HG02884 (cell line): ENCODE measurements around the gene RINL.

Source experiments
- ATAC-seq: cut with Tn5 transposase; IDR thresholded peaks from one replicate; pipeline ENCODE4 v1.9.1; 2021; ENCODE audit warnings: mild to moderate bottlenecking, moderate library complexity; ENCODE audit not compliant: unreplicated experiment

RINL gene

DNA sequence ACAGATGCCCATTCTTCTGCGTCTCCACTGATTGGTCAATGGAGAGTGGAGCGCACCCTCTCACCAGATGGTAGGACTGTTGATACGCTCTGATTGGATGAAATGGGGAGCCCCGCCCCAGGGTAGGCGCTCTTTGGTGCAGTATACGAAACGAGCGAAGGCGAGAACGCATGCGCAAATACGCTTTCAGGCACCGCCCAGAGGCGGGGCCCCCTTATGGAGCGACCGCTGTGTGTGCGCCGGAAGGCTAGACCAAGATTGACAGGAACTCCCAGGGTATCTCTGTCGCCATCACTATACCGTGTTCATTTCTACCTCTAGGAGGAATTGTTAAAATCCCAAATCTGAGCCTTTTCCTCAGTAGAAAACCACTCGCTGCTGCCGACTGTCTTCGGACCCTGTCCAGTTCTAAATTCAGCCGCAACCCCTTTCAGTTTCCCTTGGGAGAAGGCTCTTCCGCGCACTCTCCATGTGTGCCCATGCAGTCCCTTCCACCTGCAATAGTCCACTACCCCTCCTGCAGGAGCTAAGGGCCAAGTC, 27.6 kb downstream of the RINL start:
- ATAC-seq, result peak; percentile 61

DNA sequence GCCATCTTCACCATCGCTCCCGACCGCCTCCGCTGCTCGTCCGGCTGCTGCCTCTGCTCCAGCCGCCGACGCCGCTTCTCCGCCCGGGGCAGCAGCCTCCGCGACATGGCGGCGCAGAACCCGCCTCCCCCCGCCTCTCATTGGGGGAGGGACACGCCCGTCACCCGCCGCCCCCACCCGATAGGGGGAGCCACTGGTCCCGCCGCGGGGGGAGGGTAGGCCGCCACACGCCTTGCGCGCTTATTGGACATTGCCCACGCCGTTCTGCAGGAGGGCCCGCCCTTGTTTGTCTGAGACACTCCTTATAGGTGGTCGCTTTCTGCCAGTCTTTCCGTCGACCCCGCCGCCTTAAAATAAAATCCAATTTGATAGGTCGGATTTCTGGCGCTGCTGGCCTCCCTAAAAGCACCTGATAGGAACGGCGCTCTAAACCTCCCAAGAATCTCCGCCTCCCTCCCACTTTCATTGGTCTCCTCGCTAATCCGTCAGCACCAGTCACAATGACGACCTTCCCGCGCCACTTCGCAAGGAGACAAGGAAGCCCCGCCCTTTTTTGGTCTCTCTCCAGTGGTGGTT, 28.1 kb downstream of the RINL start, which contains the start of gene HNRNPL:
HNRNPL (minus strand) TSS at position 127 of the 576 bp plus-strand sequence; CDS start at position 107, 20 bp downstream.
- ATAC-seq, result peak; percentile 49

DNA sequence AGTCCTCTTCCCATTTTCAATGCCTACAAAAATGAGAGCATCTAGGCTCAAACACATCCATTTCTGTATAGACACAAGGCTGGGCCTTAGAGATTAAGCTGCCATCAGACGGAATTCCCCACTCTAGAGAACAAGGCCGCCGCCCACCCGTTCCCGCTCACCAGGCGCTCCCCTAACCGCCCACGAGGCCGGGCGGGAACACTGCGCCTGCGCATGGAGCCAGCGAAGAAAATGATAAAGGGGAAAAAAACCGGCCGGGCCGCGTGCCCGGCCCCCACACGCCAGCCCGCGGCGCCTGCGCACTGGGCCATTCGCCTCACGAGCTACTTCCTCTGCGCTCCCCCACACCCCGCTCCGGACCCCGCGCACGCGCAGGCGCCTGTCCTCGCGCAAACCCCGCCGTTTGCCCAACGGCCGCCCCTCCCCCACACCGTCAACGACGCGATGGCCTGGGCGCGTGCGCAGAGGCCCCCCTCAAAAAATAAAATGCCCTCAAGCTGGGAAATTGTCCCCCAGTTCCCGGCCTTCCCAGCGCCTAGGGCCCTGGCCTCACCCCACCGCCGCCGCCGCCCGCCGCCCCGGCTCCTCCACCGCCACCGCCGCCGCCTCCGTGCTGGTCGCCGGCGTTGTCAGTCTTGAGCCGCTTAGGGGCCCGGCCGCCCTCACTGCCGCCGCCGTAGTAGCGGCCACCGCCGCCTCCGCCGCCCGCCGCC, 28.8 kb downstream of the RINL start:
- ATAC-seq, result peak; percentile 19

DNA sequence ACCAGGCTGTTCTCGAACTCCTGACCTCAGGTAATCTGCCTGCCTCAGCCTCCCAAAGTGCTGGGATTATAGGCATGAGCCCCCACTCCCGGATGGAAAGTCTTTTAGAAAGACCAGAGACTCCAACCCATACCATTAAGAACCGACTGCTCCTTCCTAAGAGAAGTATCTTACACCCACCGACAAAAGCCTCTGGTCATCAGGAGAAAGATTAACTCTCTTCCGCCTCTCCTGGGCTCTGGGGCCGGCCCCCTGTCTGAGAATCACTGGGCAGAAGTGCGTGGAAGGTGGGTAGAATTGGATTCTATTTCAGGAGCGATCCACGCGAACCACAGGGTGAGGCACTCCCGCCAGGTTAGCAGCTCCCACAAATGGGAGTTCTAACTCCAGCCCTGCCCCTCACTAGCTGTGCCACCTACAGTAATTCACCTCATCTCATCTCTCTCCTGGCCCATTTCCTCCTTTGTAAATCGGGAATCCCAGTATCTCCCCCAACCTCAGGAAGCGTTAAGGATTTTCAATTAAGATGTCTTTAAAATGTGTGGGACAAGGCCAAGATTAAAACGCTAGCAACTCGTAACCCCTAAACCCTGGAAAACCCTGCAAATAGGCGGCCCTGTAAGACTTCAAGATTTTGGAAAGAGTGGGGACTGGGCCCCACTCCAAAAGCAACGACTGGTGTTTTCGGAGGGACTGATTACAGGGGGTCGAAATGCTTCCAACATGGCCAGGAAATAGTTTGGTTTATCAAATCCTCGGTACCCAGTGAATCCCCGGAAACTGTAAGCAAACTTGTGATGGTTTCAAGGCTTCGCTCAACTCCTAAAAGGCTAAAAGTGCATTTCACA, 29.6 kb downstream of the RINL start:
- ATAC-seq, result no peak

DNA sequence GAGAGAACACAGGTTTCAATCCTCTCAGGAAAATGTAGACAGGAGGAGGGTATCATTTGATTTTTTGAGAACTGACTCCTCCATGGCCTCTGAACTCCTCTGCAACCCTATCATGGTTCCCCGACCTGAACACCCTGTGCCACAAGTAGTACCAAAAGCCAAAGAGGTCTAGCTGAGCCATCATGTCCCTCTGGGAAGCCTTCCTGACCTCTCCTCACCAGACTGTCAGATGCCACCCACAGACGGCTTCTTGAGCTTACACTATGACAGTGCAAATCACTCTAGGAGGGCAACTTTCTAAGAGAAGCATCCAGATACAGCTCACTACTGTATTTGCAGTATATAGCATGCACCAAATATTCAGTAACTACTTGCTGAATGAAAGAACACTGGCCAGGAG, 32.0 kb downstream of the RINL start:
- ATAC-seq, result no peak

DNA sequence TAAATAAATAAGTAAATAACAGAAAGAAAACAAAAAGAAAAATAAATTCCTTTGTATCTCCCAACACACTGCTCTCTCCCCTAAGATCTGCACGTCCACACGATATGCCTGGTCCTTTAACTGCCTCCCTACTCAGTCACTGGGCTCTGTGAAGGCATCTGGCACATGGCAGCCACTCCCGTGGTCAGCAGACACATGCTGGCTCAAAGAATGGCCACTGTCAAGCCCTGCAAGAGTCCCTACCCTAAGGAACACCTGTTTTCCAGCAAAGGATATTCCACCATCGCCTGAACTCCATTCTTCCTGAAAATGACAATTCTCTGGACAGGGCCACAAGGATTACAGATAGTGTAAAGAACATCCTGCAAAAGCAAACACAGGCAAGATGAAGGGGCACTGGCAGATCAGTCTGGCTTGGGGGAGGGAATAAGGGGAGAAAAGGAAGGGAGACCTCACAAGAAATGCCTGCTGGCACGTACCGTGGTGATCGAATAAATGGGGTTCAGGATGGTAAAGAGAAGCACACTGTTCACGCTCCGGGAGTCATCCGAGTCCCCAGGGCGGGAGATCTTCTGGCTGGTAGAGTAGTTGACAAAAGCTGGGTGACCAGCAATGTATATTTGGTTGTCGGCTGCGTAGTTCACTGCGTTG, 32.6 kb downstream of the RINL start:
- ATAC-seq, result no peak

DNA sequence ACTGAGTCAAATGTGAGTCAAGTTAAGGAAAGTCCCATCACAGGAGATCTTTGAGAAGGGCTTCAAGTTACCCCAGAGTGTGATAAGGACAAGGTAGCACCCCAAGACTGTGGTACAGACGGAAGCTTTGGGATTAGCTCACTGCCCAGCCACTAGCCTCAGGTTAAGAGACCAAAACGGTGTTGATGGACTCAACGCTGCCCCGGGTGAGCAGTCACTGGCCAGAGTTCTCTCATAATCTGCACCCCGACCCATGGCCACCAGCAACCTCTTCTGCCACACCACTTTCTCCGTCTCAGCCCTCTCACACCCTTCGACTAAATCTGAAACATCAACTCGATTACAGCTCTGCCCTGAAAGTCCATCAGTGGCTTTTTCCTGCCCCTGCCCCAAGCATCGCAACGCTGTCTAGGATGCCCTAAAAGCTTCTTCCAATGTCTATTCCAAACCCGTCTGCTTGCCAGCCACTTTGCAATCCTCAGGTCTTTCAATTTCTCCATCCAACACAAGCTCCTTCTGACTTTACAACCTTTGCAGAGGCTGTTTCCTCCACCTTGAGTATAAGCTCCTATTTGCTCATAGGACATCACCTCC, 33.9 kb downstream of the RINL start:
- ATAC-seq, result no peak

DNA sequence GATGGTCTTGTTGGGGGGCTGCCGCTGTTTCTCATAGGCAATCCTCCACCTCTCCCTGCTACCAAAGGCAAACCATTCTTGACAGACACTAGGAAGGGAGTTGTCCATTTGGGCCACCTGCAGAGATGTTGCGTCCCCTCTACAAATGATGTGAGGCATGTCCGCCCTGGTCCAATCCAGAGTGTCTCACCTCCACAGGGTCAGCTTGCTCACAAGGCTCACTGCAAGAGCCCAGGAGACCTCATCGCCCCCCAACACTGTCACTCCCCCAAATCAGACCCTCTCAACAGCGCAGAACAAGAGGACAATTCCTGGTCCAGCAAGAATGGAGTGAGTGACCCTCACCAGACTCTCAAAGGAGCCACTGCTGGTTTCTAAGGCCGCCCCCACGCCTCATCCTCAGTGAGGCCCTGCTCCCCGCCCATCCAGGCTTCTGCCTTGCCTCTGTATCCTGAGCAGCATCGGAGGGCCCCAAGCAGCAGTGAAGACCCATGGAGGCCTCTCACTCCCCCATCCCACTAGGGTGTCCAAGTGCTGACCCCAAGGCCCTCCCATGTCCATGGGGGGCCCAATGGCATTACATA, 34.8 kb downstream of the RINL start:
- ATAC-seq, result no peak

DNA sequence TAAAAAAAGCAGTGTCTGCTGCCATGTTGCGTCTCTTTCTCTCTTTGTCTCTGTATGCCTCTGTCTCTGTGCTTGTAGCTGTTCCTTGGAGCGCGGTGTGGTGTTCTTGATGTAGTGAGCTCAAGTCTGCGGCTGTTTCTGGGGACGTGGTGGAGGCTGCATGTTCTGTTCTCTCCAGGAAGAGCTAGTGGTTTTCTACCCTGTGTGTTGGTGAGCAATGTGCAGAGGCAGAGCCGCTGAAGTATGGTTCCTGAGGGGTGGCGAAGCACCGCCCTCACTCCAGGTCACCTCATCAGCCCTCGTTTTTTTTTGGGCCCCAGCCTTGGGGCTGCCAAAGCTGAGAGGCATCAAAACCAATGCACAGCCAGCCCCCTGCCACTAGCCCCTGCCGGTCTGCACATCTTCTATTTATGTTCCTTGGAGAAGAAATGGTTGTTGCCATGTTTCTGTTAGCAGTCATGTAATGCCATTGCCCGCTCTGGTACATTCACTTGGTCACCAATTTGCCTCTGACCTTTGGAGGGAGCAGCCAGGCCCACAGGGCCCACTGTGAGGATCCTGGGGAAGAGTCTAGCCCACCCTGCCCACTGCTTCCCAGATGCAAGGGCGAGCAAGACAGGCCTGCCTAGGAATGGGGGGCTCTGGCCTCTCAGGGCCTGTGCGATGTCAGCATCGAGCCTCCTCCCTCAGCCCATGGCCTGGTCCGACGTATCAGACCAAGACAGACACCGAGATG, 35.5 kb downstream of the RINL start:
- no peak for ATAC-seq

DNA sequence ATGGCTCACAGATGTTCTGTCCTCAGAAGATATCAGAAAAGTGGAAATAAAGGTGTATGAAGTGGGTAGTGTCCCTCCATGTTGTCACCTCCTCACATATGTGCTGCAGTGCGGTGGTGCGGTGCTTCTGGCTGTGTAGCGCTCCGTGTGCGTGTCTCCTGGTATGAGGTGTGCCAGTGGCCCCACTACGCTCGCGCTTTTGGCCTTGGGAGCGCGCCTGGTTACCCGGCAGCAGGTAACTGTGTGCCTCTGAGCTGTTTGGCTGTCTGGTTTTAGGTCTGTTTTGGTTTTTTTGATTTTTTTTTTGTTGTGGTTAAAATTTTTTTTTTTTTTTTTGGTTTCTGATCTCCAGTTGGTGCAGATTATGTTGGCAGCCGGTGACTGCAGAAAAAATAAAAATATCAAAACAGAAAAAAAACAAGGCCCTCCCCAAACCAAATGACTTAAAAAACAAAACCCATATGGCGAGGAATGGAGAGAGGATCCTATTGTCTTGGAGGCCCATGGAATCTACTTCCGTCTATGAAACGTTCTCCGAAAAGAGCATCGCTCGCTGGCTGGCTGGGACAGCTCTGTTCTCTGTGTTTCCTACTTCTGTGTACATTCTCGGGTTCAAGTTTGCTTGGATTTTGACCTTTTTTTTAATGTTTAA, 36.2 kb downstream of the RINL start:
- ATAC-seq, result no peak

DNA sequence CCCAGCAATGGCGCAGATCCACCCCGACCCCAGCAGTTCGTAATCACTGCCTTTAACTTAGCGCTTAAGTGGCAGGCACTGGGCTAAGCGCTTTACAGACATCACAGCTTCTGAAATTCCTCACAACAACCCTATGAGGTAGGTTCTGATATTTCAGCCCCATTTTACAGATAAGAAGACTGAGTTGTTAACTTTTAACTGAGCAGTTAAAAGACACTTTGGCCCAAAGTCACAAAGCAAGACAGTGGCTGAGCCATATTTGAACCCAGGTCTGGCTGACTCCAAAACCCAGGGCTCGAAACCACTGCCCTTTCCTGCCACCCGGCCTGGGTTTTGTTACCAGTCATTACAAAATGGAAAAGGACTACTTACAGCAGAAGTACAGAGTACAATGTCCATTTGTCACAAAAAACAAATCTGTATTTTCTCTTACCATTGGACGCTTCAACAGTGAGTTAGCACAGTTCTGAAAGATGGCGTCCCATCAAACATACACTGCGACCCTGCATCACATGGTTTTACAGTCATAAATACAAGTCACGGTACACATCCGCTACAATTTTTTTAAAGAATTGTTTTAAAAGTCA, 36.8 kb downstream of the RINL start:
- ATAC-seq, result no peak

DNA sequence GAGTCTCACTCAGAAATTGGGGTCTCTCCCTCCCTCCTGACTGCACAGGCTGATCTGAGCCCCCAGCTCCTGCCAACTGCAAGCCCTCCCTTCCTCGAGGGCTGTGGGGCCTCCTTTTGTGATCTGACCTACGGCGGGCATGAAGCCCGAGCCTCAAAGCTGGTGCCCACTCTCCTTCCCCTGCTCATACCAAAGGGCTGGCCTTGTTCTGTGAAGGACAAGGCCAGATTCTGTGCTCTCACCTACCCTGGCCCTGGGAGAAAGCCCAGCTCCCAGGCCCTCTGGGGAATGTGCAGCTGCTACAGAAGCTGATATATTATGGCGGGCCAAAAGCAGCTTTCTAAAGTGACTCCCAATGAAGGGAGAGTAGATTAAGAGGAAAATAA, 37.5 kb downstream of the RINL start:
- no peak for ATAC-seq

DNA sequence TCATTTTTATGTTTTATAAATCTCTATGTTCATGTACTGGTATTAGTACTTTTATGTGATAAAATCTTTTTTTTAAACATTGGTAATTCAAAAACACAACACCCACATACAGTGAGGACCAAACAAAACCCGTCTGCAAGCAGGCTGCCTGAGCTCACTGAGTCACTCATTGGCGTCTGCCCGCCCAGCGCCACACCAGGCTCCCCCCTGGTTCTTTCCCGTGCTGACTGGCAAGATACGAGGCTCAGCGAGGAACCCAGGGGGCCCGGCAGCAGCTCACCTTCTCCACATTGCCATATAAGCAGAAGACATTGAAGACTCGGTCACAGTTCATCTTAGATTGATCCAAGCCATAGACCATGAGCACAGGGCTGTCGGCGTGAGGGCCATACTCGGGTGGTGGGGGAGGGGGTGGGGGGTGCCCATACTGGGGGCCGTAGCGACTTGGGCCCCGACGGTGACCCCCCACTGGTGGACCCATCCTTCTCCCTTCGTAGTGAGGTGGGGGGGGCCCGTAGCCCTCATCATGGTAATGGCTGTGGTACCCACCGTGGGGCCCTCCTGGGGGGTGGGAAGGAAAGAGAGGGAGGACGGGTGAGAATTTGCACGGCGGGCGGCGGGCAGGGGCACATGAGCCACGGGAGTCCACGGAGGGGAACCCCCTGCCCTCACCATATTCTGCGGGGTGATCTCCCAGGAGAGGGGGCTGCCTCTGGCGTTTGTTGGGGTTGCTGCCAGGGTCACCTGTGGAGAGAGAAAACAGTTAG, 38.1 kb downstream of the RINL start:
- ATAC-seq, result no peak

DNA sequence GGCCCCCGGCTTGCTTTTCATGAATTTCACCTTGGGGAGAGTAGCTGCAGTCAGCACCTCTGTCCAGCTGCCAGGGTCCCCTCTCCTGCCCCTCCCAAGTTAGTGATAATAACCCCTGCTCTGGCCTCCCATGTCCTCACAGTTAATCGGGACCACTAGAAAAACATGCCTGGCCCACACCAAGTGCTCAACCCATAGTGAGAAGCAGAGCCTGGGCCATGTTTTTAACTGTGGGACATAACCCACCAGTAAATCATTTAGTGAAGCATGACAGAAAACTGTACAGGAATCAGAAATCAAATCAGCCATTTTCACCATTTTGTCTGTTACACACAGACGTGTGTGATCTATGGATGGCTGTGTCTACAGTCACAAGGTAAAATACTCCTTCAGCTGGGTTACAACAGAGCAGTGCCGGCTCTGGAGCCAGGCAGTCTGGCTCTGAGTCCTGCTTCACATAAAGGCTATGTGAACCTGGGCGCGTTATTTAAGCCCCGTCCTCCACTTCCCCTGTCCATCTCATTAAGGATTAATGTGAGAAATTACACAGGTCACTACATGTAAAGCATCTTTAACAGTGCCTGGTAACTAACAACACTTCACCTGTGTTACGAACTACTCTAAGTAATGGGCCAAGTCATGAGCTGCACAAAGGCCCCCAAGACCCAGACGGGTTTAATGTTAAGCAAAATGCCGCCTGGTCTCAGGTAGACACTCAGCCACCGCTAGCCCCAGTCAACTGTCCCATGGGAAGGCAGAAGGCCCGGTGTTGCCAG, 38.9 kb downstream of the RINL start:
- no peak for ATAC-seq

DNA sequence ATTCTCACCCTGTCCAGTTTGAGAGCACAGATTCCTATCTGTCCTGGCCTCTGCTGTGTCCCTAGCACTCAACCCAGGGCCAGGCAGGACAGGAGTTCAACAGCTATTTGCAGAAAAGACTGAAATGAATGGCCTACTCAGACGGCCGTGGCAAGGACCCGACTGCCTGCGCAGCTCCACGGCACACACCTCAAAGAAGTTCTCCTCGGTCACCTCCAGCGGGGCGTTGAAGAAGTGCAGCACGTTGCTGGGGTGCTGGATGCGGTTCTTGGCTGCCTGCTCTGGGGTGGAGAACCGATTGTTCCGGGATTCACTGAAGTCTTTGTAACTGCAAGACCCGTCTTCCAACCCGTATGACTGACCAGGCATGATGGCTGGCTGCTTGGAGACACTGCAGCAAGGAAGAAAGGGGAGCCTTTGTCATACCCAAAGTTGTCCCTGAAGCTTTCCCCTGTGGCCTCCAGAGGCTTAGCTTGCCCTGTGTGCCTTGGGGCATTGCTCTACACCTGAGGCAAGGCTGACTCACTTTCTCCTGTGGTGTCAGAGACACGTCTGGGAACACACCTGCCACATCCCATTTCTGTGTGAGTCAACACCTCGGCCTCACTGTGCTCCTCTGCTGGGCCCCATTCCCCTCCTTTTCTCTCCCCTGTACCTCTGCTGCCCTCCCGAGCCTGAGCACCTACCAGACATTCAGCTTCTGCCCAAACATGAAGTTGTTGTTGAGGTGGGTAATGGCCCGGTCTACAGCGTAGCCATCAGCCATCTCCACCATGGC, 39.7 kb downstream of the RINL start:
- ATAC-seq, result no peak

DNA sequence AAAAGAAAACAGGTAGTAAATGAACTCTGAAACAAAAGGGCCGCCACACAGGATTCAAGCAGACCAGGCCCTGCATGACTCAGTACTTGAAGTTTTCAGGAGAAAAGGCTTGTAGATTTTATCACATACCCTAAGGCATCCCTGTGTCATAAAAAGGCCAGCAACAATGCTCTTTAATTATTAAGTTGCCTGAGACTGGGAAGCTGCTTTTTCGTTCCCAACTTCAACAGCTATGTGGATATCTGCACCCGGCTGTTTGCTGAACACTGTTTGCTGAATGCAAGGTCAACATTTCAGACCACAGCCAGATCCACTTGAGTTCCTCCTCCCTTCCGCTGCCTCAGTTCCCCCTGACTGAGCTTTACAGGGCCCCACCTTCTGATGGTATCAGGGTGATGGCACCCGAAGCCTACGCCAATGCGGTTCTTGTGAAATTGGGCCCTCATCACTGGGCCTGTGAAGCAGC, 40.4 kb downstream of the RINL start:
- ATAC-seq, result no peak
